GM12891 (cell line): ENCODE data around the gene ANKDD1B.

Experiments used
- DNase-seq: peaks from one replicate; pipeline ENCODE4 v3.0.0; 2011; ENCODE audit warnings: low spot score; ENCODE audit not compliant: insufficient read length
- FAIRE-seq: peaks from 2 replicates; lab custom pipeline; 2011; peaks lifted over from hg19 to GRCh38; lab: Jason Lieb, UNC
- PAX5 ChIP-seq: IDR thresholded peaks from 2 replicates; pipeline ENCODE4 v1.6.1; 2011; ENCODE audit warnings: low read length, moderate library complexity, mild to moderate bottlenecking; ENCODE audit not compliant: insufficient read depth, severe bottlenecking
- POLR2A ChIP-seq: IDR thresholded peaks from 2 replicates; pipeline ENCODE4 v1.6.1; 2011; ENCODE audit warnings: low read depth, low read length, control low read depth
- POLR2AphosphoS5 ChIP-seq: IDR thresholded peaks from 2 replicates; pipeline ENCODE4 v1.6.1; 2011; ENCODE audit warnings: low read depth, low read length, control low read depth
- POU2F2 ChIP-seq: IDR thresholded peaks from 2 replicates; pipeline ENCODE4 v1.6.1; 2011; ENCODE audit warnings: low read depth, mild to moderate bottlenecking, control low read depth, low read length, moderate library complexity
- SPI1 ChIP-seq: IDR thresholded peaks from 2 replicates; pipeline ENCODE4 v1.6.1; 2011; ENCODE audit warnings: low read depth, low read length, control low read depth
- TAF1 ChIP-seq: IDR thresholded peaks from 2 replicates; pipeline ENCODE4 v1.6.1; 2011; ENCODE audit warnings: low read depth, low read length, control low read depth

The ANKDD1B gene

DNA sequence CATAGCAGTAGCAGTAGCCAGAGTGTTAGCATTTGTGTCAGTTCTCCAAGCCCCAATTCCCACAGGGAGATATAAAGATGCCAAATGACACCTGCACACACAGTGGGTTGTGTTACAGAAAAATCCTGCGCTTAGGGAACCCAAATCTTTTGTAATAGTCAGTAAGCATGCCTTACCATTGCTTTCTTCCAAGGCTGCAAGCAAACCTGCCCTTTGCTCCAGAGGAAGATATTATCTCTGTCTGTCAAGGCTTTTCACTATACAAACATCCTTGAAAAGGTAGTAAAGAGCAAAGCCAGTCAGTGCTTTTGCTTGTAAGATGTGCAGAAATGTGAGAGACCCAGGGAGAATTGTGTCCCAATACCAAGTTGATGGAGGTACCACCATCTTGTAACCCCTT lies 2.9 kb downstream of the ANKDD1B start:
- DNase-seq = no peak
- no peak for TF ChIP-seq SPI1
- TF ChIP-seq PAX5 = no peak
- no peak for TF ChIP-seq TAF1
- no peak for TF ChIP-seq POLR2A
- TF ChIP-seq POLR2AphosphoS5 = no peak
- TF ChIP-seq POU2F2 = no peak
- no peak for FAIRE-seq

DNA sequence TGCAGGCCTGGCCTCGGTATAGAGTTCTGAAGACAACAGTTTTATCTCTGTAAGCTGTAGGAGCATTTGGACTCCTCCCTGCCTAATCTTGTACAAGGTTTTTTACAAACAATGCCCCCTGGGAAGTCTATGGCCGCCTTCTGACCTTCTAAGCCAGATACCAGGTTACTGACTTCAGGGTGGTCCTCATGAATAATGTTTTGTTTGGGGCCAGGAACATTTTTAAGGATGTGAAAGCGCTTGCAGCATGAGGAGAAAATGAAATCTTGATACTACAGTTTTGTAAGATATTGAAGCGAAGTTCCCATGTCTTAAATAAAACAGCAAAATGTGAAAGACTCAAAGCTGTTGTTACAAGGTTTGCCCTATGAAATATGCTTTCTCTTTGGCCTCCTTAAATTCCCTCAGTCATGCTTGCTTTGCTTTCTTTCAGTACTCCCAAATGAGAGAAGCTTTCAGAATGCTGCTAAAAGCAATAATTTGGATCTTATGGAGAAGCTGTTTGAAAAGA lies 5.2 kb downstream of the ANKDD1B start:
- no peak for FAIRE-seq
- no peak for TF ChIP-seq SPI1
- no peak for DNase-seq

DNA sequence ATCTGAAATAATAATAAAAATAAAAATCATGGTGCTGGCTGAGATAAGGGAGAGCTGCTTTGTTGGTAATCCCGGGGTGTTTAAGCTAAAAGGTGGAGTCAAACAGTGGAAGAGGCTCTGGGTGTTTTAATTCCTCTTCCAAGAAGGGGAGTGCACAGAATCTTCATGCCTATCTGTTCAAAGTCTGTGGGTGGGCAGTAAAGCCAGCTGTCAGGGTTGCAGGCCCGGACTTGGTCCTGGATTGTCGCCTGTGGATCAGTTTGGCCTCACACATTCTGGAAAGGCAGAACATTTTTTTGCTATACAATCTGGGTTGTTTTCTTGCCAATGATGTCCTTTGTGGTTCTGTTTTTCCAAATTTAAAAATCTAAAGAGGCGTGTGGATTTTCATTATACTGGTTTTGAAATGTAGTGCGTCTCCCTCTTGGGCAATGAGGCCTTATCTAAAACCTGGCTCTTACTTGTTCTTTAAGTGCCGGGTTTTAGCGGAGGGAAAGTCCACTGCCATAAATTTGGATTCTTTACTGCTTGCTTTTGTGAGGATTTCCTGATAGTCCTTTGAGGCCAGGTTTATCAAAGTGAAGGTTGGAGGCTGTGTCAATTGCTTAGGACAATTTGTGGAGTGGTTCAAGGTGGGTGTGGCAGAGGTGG lies 5.8 kb downstream of the ANKDD1B start:
- TF ChIP-seq TAF1 (no peak), POLR2AphosphoS5 (no peak), PAX5 (no peak), POU2F2 (no peak), SPI1 (no peak), POLR2A (no peak)
- no peak for FAIRE-seq
- DNase-seq = no peak

DNA sequence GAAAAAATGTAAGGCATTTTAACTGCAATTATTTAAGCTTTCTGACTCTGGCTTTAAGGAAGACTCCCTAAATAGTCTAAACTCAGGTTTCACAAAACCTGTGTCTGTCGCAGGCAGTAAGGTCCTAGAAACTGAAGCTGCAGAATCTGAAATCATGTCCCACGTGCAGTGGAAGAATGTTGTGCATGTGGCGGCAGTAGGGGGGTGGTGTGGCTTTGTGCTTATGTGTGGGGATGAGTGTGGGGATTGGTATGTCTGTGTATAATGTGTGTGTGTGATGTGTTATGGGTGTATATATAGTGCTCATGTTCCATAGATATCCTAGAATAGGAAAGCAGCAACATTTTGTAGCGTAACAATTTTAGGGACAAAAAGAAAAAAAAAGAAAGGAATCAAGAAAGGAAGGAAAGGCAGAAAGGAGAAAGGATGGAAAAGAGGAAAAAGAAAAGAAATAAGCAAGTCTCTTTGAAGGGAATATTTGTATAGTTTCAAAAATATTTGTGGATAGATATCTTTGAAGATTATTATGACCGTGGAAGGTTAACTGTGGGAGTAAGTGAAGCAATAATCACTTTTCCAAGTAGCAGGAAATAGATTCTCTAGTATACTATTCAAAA lies 6.6 kb downstream of the ANKDD1B start:
- TF ChIP-seq POLR2A = no peak
- no peak for TF ChIP-seq TAF1
- no peak for TF ChIP-seq POLR2AphosphoS5
- no peak for TF ChIP-seq PAX5
- no peak for TF ChIP-seq SPI1
- TF ChIP-seq POU2F2 = no peak
- FAIRE-seq = no peak

DNA sequence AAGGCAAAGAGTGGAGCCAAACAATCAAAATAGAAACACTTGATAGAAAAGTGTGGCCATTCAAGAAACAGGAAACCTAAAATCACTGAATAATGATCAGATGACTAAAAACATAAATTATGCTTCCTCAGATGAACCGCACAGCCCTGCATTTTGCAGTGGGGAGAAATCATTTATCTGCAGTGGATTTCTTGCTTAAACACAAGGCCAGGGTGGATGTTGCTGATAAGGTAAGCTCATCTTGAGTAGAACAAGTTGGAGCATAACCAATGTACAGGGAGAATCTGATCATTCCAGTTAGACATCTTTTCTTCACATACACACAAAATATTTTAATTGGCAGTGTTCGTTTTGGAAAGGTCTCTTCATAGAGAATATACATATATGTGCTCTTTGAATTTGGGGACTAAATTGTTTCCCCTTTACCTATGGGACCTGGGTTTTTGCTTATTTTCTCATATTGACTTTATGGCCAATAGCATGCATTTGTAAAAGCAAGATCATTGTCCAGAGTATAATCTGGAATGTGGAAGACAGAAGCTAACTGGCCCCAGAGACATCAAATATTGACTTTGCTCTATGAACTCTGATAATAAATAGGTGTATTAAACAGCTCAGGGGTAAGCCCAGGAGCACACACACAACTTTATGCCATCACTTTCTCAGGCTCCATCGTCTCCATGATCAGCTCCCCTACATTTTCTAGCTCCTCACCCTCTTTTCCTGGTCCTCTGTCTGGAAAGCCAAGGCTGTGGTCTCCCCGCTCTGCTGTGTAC lies 9.1 kb downstream of the ANKDD1B start:
- no peak for TF ChIP-seq SPI1
- no peak for TF ChIP-seq POU2F2
- TF ChIP-seq POLR2AphosphoS5 = no peak
- TF ChIP-seq POLR2A = no peak
- TF ChIP-seq TAF1 = no peak
- TF ChIP-seq PAX5 = no peak
- DNase-seq (no peak), FAIRE-seq (no peak)

More for the DNA sequence above, 6.6 kb downstream of the ANKDD1B start:
- no peak for DNase-seq

DNA sequence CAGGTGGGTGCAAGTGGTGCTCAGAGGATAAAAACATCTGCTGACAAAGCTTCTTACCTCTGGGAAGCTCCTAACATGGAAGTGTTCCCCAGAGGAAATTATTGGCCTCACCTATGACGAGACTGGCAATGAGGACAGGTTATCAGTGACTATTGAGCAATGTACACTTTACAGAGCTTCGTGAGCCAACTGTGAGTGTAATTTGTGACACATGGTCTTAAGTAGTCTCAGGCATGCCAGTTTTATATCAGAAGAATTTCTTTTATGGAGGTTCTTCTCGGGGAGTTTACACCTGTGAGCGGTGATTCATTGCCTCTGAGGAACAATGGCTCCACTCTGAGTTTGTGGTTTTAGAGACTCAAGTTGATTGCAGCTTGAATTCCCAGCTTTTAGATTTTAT lies 11.3 kb downstream of the ANKDD1B start:
- DNase-seq = no peak
- no peak for FAIRE-seq

DNA sequence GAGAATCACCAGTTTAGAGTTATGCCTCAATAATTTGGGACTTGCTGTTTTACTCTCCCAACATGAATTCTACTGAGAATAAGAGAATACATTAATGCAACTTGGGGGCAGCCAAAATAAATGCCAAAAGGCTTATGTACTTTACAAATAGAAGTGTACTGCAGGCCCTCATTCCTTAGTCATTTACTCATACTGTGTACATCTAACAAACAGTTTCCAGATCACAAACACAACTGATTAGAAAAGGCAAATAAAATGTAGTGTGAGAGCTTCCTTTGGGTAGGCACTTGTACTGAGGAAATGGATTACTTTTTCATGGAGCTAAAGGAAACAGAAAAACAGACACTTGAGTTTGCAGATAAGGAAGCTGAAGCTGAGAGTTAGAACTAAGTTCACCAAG lies 12.6 kb downstream of the ANKDD1B start:
- DNase-seq = no peak
- no peak for FAIRE-seq
- TF ChIP-seq PAX5 (no peak), POLR2A (no peak), POLR2AphosphoS5 (no peak), SPI1 (no peak), POU2F2 (no peak), TAF1 (no peak)

More for the DNA sequence above, 11.3 kb downstream of the ANKDD1B start:
- TF ChIP-seq PAX5 (no peak), POLR2A (no peak), TAF1 (no peak), SPI1 (no peak), POLR2AphosphoS5 (no peak), POU2F2 (no peak)

DNA sequence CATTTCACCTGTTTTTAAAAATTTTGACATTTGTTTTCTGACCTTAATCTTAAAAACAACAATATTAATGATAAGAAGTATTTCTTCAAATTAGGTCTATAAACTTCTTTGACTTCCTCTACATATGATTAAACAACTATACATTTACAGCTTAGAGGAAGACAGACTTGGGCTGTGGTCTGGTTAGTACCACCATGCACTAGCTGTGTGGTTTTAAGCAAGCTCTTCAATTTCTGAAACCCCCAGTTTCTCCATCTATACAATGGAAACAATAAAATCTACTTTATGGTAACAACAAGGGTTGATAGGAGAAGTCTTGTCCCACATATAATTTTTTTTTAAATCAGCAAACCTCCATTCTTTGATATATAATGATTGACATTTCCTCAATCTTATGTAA lies 15.7 kb downstream of the ANKDD1B start:
- DNase-seq (no peak), FAIRE-seq (no peak)
- TF ChIP-seq PAX5 (no peak), POLR2A (no peak), POU2F2 (no peak), POLR2AphosphoS5 (no peak), SPI1 (no peak), TAF1 (no peak)

DNA sequence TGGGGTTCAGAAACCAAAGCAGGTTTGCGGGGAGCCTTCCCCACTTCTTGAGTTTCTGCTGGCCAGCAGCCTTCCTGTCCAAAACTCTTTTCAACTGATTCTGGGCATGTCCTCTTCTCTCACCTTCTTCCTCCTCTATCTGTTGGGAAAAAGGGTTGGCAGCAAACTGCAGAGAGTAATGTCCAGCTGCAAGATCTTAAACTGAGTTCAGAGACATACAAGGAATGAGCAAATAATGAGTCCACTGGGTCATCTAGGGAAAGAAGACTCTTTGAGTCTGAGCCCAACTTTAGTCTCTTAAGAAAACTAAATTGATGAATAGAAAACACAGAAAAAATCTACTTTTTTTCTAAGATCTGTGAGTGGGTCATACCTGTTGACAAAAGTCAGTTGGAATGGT lies 16.5 kb downstream of the ANKDD1B start:
- FAIRE-seq = no peak
- no peak for TF ChIP-seq TAF1
- TF ChIP-seq SPI1 = no peak
- no peak for TF ChIP-seq POU2F2
- no peak for TF ChIP-seq PAX5
- no peak for TF ChIP-seq POLR2AphosphoS5
- no peak for TF ChIP-seq POLR2A
- no peak for DNase-seq
